ENCODE results near the gene LIN37. TPM values are rescaled to one million over a fixed set of nuclear protein-coding genes. Genes with fewer than 3 reads are reported as not detected.
"Not testable (repeated sequence)": the region's sequence is repeated elsewhere in the genome, so short reads cannot be mapped to it uniquely, and the experiment has no call there.

Gene LIN37
- total and polyA plus RNA-seq, 5 donors from 2014 or later = 9.9 to 16.5 (median 11.7) TPM

GRCh38 chr19:35721374-35721773 is 27.0 kb upstream of the LIN37 start:
- H3K4me3 Mint-ChIP-seq = peak overlapping the region in 3 of 4 donors; percentile 27 to 50 (median 38)
- peaks cover 25% of the 10 kb centered on the region for H3K36me3 Mint-ChIP-seq
- peaks cover 55% of the 10 kb centered on the region for H3K36me3 ChIP-seq (ENCODE audit: control insufficient read depth, insufficient read depth, low read length)
- H3K4me1 Mint-ChIP-seq = peaks cover 0 to 29% (median 10%) of the 10 kb centered on the region in 4 donors
- no peak overlapping the region for H3K27ac Mint-ChIP-seq
- H3K27ac ChIP-seq (ENCODE audit: insufficient read depth, low read length, poor library complexity, severe bottlenecking) = no peak overlapping the region
- no peak overlapping the region for H3K4me3 ChIP-seq (ENCODE audit: low read depth, low read length)
- H3K9me3 ChIP-seq (ENCODE audit: control insufficient read depth in 2 of 2, low read length in 2 of 2) = no peaks in the 10 kb centered on the region
- peaks cover 4% of the 10 kb centered on the region for H3K27me3 Mint-ChIP-seq
- H3K4me1 ChIP-seq (ENCODE audit: control insufficient read depth, insufficient read depth, low read length, poor library complexity, severe bottlenecking) = peaks cover 24% of the 10 kb centered on the region
- no peak for DNase-seq
- no peak for ATAC-seq (ENCODE audit: low read depth in 2 of 2)
- no peaks in the 10 kb centered on the region for H3K27me3 ChIP-seq (ENCODE audit: control insufficient read depth, insufficient read depth, low read length)
- peaks cover 0 to 1% (median 0%) of the 10 kb centered on the region in 7 donors for H3K9me3 Mint-ChIP-seq

GRCh38 chr19:35722461-35722860 is 25.9 kb upstream of the LIN37 start:
- peaks cover 30% of the 10 kb centered on the region for H3K36me3 Mint-ChIP-seq
- H3K27me3 ChIP-seq (ENCODE audit: control insufficient read depth, insufficient read depth, low read length) = no peaks in the 10 kb centered on the region
- H3K4me3 ChIP-seq (ENCODE audit: low read depth, low read length) = no peak overlapping the region
- peaks cover 64% of the 10 kb centered on the region for H3K36me3 ChIP-seq (ENCODE audit: control insufficient read depth, insufficient read depth, low read length)
- no peaks in the 10 kb centered on the region for H3K9me3 ChIP-seq (ENCODE audit: control insufficient read depth in 2 of 2, low read length in 2 of 2)
- peaks cover 0 to 24% (median 8%) of the 10 kb centered on the region in 4 donors for H3K4me1 Mint-ChIP-seq
- H3K27ac ChIP-seq (ENCODE audit: insufficient read depth, low read length, poor library complexity, severe bottlenecking) = no peak overlapping the region
- DNase-seq (no peak), ATAC-seq (ENCODE audit: low read depth in 2 of 2) (no peak)
- peaks cover 0 to 1% (median 0%) of the 10 kb centered on the region in 7 donors for H3K9me3 Mint-ChIP-seq
- H3K27me3 Mint-ChIP-seq = peaks cover 4% of the 10 kb centered on the region
- H3K4me3 Mint-ChIP-seq = no peak overlapping the region
- peak overlapping the region in 1 of 3 donors; percentile 74 for H3K27ac Mint-ChIP-seq
- peaks cover 20% of the 10 kb centered on the region for H3K4me1 ChIP-seq (ENCODE audit: control insufficient read depth, insufficient read depth, low read length, poor library complexity, severe bottlenecking)

DNA sequence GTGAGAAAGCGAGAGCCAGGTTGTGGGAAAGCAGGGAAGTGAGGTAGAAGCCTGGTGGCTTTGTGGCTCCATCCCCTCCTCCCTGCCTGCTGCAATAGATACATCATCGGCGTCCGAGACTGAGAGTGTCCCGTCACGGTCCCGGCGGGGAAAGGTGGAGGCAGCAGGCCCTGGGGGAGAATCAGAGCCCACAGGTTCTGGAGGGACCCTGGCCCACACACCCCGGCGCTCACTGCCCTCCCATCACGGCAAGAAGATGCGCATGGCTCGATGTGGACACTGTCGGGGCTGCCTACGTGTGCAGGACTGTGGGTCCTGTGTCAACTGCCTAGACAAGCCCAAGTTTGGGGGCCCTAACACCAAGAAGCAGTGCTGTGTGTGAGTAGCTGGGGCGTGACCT is 25.5 kb upstream of the LIN37 start:
- Histone ChIP-seq H3K4me3 (ENCODE audit: low read depth, low read length) (no peak overlapping the region), H3K4me1 (ENCODE audit: control insufficient read depth, insufficient read depth, low read length, poor library complexity, severe bottlenecking) (peaks cover 20% of the 10 kb centered on the region), H3K36me3 (ENCODE audit: control insufficient read depth, insufficient read depth, low read length) (peaks cover 68% of the 10 kb centered on the region), H3K27ac (ENCODE audit: insufficient read depth, low read length, poor library complexity, severe bottlenecking) (no peak overlapping the region), H3K9me3 (ENCODE audit: control insufficient read depth in 2 of 2, low read length in 2 of 2) (no peaks in the 10 kb centered on the region), H3K27me3 (ENCODE audit: control insufficient read depth, insufficient read depth, low read length) (no peaks in the 10 kb centered on the region)
- peaks cover 0 to 24% (median 8%) of the 10 kb centered on the region in 4 donors for H3K4me1 Mint-ChIP-seq
- no peak overlapping the region for H3K4me3 Mint-ChIP-seq
- H3K9me3 Mint-ChIP-seq = peaks cover 0 to 1% (median 0%) of the 10 kb centered on the region in 7 donors
- H3K36me3 Mint-ChIP-seq = peaks cover 30% of the 10 kb centered on the region
- ATAC-seq (ENCODE audit: low read depth in 2 of 2) = no peak
- H3K27me3 Mint-ChIP-seq = peaks cover 4% of the 10 kb centered on the region
- DNase-seq = no peak
- no peak overlapping the region for H3K27ac Mint-ChIP-seq

DNA sequence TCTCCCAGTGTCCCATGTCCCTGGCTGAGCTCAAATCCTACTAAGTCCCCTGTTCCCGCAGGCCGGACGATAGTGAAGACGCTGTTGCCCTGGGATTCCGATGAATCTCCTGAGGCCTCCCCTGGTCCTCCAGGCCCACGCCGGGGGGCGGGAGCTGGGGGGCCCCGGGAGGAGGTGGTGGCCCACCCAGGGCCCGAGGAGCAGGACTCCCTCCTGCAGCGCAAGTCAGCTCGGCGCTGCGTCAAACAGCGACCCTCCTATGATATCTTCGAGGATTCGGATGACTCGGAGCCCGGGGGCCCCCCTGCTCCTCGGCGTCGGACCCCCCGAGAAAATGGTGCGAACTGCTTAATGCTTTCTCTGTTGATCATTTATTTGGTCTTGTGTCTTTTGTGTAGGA is 24.7 kb upstream of the LIN37 start:
- H3K36me3 Mint-ChIP-seq = peaks cover 30% of the 10 kb centered on the region
- H3K9me3 ChIP-seq (ENCODE audit: control insufficient read depth in 2 of 2, low read length in 2 of 2) = no peaks in the 10 kb centered on the region
- H3K4me1 ChIP-seq (ENCODE audit: control insufficient read depth, insufficient read depth, low read length, poor library complexity, severe bottlenecking) = peaks cover 15% of the 10 kb centered on the region
- ATAC-seq (ENCODE audit: low read depth in 2 of 2) (no peak), DNase-seq (no peak)
- peaks cover 0 to 1% (median 0%) of the 10 kb centered on the region in 7 donors for H3K9me3 Mint-ChIP-seq
- H3K27ac ChIP-seq (ENCODE audit: insufficient read depth, low read length, poor library complexity, severe bottlenecking) = no peak overlapping the region
- no peak overlapping the region for H3K4me3 ChIP-seq (ENCODE audit: low read depth, low read length)
- H3K27ac Mint-ChIP-seq = peak overlapping the region in 1 of 3 donors; percentile 76
- H3K4me3 Mint-ChIP-seq = no peak overlapping the region
- peaks cover 1% of the 10 kb centered on the region for H3K27me3 Mint-ChIP-seq
- H3K27me3 ChIP-seq (ENCODE audit: control insufficient read depth, insufficient read depth, low read length) = no peaks in the 10 kb centered on the region
- H3K4me1 Mint-ChIP-seq = peaks cover 0 to 21% (median 8%) of the 10 kb centered on the region in 4 donors
- peaks cover 76% of the 10 kb centered on the region for H3K36me3 ChIP-seq (ENCODE audit: control insufficient read depth, insufficient read depth, low read length)

DNA sequence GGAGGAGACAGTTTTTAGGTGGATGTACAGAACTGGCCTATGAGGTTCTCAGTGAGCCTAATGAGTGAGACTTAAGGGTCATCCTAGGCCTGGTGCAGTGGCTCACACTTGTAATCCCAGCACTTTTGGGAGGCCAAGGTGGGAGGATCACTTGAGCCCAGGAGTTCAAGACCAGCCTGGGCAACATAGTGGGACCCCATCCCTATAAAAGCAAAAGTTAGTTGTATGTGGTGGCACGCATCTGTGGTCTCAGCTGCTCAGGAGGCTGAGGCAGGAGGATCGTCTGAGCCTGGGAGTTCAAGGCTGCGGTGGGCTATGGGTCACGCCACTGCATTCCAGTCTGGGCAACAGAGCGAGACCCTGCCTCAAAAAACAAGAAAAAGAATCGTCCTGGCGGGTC is 24.2 kb upstream of the LIN37 start:
- H3K4me3 ChIP-seq (ENCODE audit: low read depth, low read length); H3K27ac ChIP-seq (ENCODE audit: insufficient read depth, low read length, poor library complexity, severe bottlenecking); H3K27me3 Mint-ChIP-seq; ATAC-seq (ENCODE audit: low read depth in 2 of 2); H3K27me3 ChIP-seq (ENCODE audit: control insufficient read depth, insufficient read depth, low read length); H3K4me3 Mint-ChIP-seq; H3K9me3 ChIP-seq (ENCODE audit: control insufficient read depth in 2 of 2, low read length in 2 of 2); H3K9me3 Mint-ChIP-seq; DNase-seq: not testable (repeated sequence)
- Mint-ChIP-seq H3K4me1 (peaks cover 0 to 16% (median 8%) of the 10 kb centered on the region in 4 donors), H3K27ac (peak overlapping the region in 2 of 3 donors; percentile 14 to 76), H3K36me3 (peaks cover 34% of the 10 kb centered on the region)
- Histone ChIP-seq H3K36me3 (ENCODE audit: control insufficient read depth, insufficient read depth, low read length) (peaks cover 80% of the 10 kb centered on the region), H3K4me1 (ENCODE audit: control insufficient read depth, insufficient read depth, low read length, poor library complexity, severe bottlenecking) (peaks cover 10% of the 10 kb centered on the region)

- H3K4me1 Mint-ChIP-seq = peaks cover 0 to 12% (median 4%) of the 10 kb centered on the region in 4 donors
- Histone ChIP-seq H3K4me1 (ENCODE audit: control insufficient read depth, insufficient read depth, low read length, poor library complexity, severe bottlenecking) (peaks cover 6% of the 10 kb centered on the region), H3K27me3 (ENCODE audit: control insufficient read depth, insufficient read depth, low read length) (no peaks in the 10 kb centered on the region), H3K27ac (ENCODE audit: insufficient read depth, low read length, poor library complexity, severe bottlenecking) (no peak overlapping the region), H3K4me3 (ENCODE audit: low read depth, low read length) (no peak overlapping the region), H3K9me3 (ENCODE audit: control insufficient read depth in 2 of 2, low read length in 2 of 2) (no peaks in the 10 kb centered on the region), H3K36me3 (ENCODE audit: control insufficient read depth, insufficient read depth, low read length) (peaks cover 84% of the 10 kb centered on the region)
- no peak overlapping the region for H3K4me3 Mint-ChIP-seq
- peak overlapping the region in 1 of 3 donors; percentile 76 for H3K27ac Mint-ChIP-seq
- peaks cover 0 to 1% (median 0%) of the 10 kb centered on the region in 7 donors for H3K9me3 Mint-ChIP-seq
- no peak for DNase-seq
- peaks cover 39% of the 10 kb centered on the region for H3K36me3 Mint-ChIP-seq
- H3K27me3 Mint-ChIP-seq = no peaks in the 10 kb centered on the region
- no peak for ATAC-seq (ENCODE audit: low read depth in 2 of 2)
These were observed 23.8 kb upstream of the LIN37 start for GRCh38 chr19:35724560-35724959.

DNA sequence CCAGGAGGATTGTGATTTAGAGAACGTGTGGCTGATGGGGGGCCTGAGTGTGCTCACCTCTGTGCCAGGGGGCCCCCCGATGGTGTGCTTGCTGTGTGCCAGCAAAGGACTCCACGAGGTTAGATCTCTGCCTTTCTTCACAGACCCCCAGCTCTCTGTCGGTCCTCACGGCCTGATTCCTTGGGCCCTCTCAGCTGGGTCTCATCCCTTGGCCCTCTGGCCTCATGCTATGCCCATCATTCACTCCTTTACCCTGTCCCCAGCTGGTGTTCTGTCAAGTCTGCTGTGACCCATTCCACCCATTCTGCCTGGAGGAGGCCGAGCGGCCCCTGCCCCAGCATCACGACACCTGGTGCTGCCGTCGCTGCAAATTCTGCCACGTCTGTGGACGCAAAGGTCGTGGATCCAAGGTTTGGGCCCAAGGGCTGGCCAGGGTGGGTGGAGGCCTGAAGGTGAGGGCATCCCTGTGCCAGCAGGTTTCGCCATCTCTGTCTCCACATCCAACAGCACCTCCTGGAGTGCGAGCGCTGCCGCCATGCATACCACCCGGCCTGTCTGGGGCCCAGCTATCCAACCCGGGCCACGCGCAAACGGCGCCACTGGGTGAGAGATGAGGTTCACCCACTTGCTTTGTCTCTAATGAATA is 23.0 kb upstream of the LIN37 start:
- Histone ChIP-seq H3K9me3 (ENCODE audit: control insufficient read depth in 2 of 2, low read length in 2 of 2) (no peaks in the 10 kb centered on the region), H3K4me3 (ENCODE audit: low read depth, low read length) (no peak overlapping the region), H3K36me3 (ENCODE audit: control insufficient read depth, insufficient read depth, low read length) (peaks cover 87% of the 10 kb centered on the region), H3K27me3 (ENCODE audit: control insufficient read depth, insufficient read depth, low read length) (no peaks in the 10 kb centered on the region), H3K27ac (ENCODE audit: insufficient read depth, low read length, poor library complexity, severe bottlenecking) (no peak overlapping the region), H3K4me1 (ENCODE audit: control insufficient read depth, insufficient read depth, low read length, poor library complexity, severe bottlenecking) (no peaks in the 10 kb centered on the region)
- H3K27me3 Mint-ChIP-seq = no peaks in the 10 kb centered on the region
- ATAC-seq (ENCODE audit: low read depth in 2 of 2) (no peak), DNase-seq (no peak)
- peaks cover 41% of the 10 kb centered on the region for H3K36me3 Mint-ChIP-seq
- H3K27ac Mint-ChIP-seq = no peak overlapping the region
- H3K4me1 Mint-ChIP-seq = peaks cover 0 to 8% (median 2%) of the 10 kb centered on the region in 4 donors
- peak overlapping the region in 1 of 4 donors; percentile 69 for H3K4me3 Mint-ChIP-seq
- no peaks in the 10 kb centered on the region for H3K9me3 Mint-ChIP-seq

Measured in CD4-positive, CD25-positive, alpha-beta regulatory T cell (primary cell).